Measurements from ENCODE around the gene GDF7. TPM values are rescaled to one million over a fixed set of nuclear protein-coding genes. Genes with fewer than 3 reads are reported as not detected.
A peak's percentile ranks its signal among the peaks of the same experiment; 100 is the strongest.

GDF7 gene
- total and polyA plus RNA-seq, 10 of the 15 experiments (the other 5 are each of a cell fraction or from before 2014, with no cell fraction given) = 0.02 to 0.11 (median 0.04) TPM; not detected in 1

DNA sequence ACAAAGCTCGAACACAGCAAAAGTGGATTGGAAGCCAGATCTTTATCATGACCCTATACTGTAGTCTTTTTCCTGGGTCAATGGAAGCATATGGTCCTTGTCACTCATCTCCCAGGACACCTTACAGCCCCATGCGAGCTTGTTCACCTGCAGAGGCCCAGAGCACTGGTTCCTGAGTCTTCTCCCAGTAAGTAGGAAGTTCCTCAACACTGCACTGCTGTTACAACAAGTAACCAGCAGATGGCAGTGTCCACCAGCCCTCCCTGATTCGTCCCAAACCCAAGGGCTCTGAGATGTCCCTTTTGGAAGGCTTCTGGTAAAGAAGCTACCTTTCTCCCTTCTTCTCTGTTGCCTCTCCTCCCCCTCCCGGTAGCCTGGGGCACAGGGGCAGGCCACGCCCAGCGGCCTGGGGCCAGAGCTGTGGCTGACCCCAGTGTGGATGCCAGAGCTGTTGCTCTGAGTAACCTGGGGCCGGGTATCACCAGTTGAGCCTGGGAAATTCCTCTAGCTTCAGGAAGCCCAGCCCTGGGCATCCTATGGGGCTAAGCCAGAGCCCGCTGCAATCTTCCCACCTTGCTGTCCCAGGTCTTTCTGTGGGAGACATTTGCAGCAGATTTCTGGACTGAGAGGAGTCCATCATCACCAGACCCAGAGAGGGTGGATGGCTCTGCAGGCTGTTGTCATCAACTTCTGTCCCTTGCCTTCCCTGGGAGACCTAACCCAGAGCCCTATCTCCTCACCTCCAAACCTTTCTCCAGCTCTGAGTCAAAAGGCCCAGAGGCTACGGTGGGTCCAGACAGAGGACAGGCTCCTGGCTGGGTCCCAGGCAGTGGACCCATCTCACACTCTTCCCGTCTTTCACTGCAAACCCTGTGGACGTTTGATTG, 5.3 kb upstream of the GDF7 start:
- H3K4me2 ChIP-seq (ENCODE audit: control insufficient read depth, insufficient read depth) = no peak overlapping the region
- no peaks in the 10 kb centered on the region for H3K9me3 ChIP-seq (replicated peaks; ENCODE audit: control insufficient read depth, insufficient read depth, low read length)
- WGBS (ENCODE audit: insufficient coverage, insufficient replicate concordance, low lambda C conversion rate, missing lambda C conversion rate) = 13% methylated on average over 11 of the region's 11 CpGs
- peaks cover 6 to 20% of the 10 kb centered on the region in 2 experiments for H3K27me3 ChIP-seq (replicated peaks in 1 of 2; ENCODE audit: control insufficient read depth in 2 of 2, insufficient read depth in 2 of 2, low read length in 1 of 2)
- 0 out of 2 replicates have a peak, but pooled peaks cover 2% of the 10 kb centered on the region for H4K20me1 ChIP-seq (ENCODE audit: control insufficient read depth, insufficient read depth)
- DNase-seq (ENCODE audit: low read depth, low spot score) (peak; percentile 46), ATAC-seq (peak; percentile 79), FAIRE-seq (peak; percentile 98)
- RAD21 ChIA-PET (ENCODE audit: unreplicated experiment) = interaction anchor here (1.2 to 2.9 kb wide), 9 partner anchors 11 to 655 kb away, joined by 3 to 68 read pairs (median 4); partner anchors contain the start of gene HS1BP3
- intact Hi-C loops (cut with micrococcal nuclease; ENCODE audit: unreplicated experiment) = loop anchor here (1.0 to 2.0 kb wide), 3 partner anchors 302 to 457 kb away; no protein-coding TSS in a partner anchor
- POLR2A ChIA-PET = interaction anchor here (1.8 kb wide), 1 partner anchor 302 kb away, joined by 6 read pairs; no protein-coding TSS in a partner anchor
- SMC1A ChIA-PET (ENCODE audit: uncharacterized antibody, unreplicated experiment) = interaction anchor here (0.5 to 5.5 kb wide), 18 partner anchors 10 to 456 kb away, joined by 3 to 101 read pairs (median 4); partner anchors contain the start of genes HS1BP3 and LDAH
- H3K27ac ChIP-seq (ENCODE audit: control insufficient read depth, insufficient read depth) = no peak overlapping the region
- H3K36me3 ChIP-seq (ENCODE audit: control insufficient read depth in 2 of 2, insufficient read depth in 2 of 2, low read length in 1 of 2) = no peaks in the 10 kb centered on the region
- peaks cover 12% of the 10 kb centered on the region; the same call in 1 of the 2 replicates for H3K4me1 ChIP-seq (ENCODE audit: control insufficient read depth, insufficient read depth, low read length)
- TF ChIP-seq HCFC1 (IDR thresholded peaks at IDR 0.05; ENCODE audit: low read length) (0 out of 2 replicates have a peak, but pooled peaks have one; percentile 19), CREB1 (IDR thresholded peaks at IDR 0.05; ENCODE audit: low read depth) (no peak), YY1 (IDR thresholded peaks at IDR 0.05; ENCODE audit: low read depth, low read length) (peak; percentile 63), SMARCA5 (IDR thresholded peaks at IDR 0.05) (peak; percentile 70; the same call in 1 of the 2 replicates), RAD21 (IDR thresholded peaks at IDR 0.05; ENCODE audit: insufficient read depth, low read depth, low read length) (peak; percentile 99), NR2C2 (IDR thresholded peaks at IDR 0.05; ENCODE audit: borderline replicate concordance, control insufficient read depth, insufficient read length, low read depth) (no peak), NRF1 (conservative IDR thresholded peaks at IDR 0.05; ENCODE audit: low read depth, low read length) (no peak), SMC3 (IDR thresholded peaks at IDR 0.05; ENCODE audit: borderline replicate concordance, low read length) (peak; percentile 95), YBX1 (IDR thresholded peaks at IDR 0.05) (no peak)
- TF ChIP-seq, protein P1, sequence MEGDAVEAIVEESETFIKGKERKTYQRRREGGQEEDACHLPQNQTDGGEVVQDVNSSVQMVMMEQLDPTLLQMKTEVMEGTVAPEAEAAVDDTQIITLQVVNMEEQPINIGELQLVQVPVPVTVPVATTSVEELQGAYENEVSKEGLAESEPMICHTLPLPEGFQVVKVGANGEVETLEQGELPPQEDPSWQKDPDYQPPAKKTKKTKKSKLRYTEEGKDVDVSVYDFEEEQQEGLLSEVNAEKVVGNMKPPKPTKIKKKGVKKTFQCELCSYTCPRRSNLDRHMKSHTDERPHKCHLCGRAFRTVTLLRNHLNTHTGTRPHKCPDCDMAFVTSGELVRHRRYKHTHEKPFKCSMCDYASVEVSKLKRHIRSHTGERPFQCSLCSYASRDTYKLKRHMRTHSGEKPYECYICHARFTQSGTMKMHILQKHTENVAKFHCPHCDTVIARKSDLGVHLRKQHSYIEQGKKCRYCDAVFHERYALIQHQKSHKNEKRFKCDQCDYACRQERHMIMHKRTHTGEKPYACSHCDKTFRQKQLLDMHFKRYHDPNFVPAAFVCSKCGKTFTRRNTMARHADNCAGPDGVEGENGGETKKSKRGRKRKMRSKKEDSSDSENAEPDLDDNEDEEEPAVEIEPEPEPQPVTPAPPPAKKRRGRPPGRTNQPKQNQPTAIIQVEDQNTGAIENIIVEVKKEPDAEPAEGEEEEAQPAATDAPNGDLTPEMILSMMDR (IDR thresholded peaks at IDR 0.05 in 2 of 3, conservative IDR thresholded peaks at IDR 0.05 in 1 of 3; ENCODE audit: control insufficient read depth in 2 of 3, extremely low read depth in 1 of 3, insufficient read depth in 1 of 3, low read depth in 3 of 3, low read length in 3 of 3) = peak; percentile 95 to 97 (median 97); a peak in 5 of 6 replicates
- TF ChIP-seq, protein P2, sequence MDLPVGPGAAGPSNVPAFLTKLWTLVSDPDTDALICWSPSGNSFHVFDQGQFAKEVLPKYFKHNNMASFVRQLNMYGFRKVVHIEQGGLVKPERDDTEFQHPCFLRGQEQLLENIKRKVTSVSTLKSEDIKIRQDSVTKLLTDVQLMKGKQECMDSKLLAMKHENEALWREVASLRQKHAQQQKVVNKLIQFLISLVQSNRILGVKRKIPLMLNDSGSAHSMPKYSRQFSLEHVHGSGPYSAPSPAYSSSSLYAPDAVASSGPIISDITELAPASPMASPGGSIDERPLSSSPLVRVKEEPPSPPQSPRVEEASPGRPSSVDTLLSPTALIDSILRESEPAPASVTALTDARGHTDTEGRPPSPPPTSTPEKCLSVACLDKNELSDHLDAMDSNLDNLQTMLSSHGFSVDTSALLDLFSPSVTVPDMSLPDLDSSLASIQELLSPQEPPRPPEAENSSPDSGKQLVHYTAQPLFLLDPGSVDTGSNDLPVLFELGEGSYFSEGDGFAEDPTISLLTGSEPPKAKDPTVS (IDR thresholded peaks at IDR 0.05; ENCODE audit: low read depth, low read length) = no peak
- no peaks in the 10 kb centered on the region for H3K79me2 ChIP-seq (ENCODE audit: control insufficient read depth, insufficient read depth, low read length)
- no peak overlapping the region for H3K9ac ChIP-seq (ENCODE audit: control insufficient read depth, insufficient read depth, low read length)
- no TSS peak for BruUV-seq (replicated peaks)
- H3K4me3 ChIP-seq = no peak overlapping the region
- no peak overlapping the region for H2AFZ ChIP-seq (ENCODE audit: control insufficient read depth, low read depth, low read length)
- in situ Hi-C loops (cut with MboI) = loop anchor here (5.0 to 25.0 kb wide), 2 partner anchors 301 to 451 kb away; partner anchors contain the start of gene TDRD15
- CTCF ChIA-PET = interaction anchor here (0.6 to 6.8 kb wide), 42 partner anchors 10 to 656 kb away, joined by 3 to 218 read pairs (median 4); partner anchors contain the start of gene HS1BP3
